Pulmonary artery endothelial cell (primary cell): Measurements from ENCODE around the gene NPAS2. TPM values are rescaled to one million over a fixed set of nuclear protein-coding genes. Genes with fewer than 3 reads are reported as not detected.

ENCODE experiments used
- DNase-seq: peaks from one replicate; pipeline ENCODE4 v3.0.0-alpha.2; 2011; ENCODE audit warnings: low read depth, low spot score
- total RNA-seq: library from RNA; depleted of rRNA; stranded (reverse); fragments of >200 nt; gene quantifications from 2 replicates; pipeline ENCODE4 v1.2.3, GENCODE V29; 2014

NPAS2 gene
- total RNA-seq, 1 donor from 2014 or later = 9.8 TPM

GRCh38 chr2:101004620-101005325, 184.8 kb downstream of the NPAS2 start:
- DNase-seq = no peak

- DNase-seq = no peak
Measured at GRCh38 chr2:101006065-101006715, 186.3 kb downstream of the NPAS2 start.

- DNase-seq = no peak
Measured at GRCh38 chr2:101007415-101008345, 187.7 kb downstream of the NPAS2 start.

- no peak for DNase-seq
Measured at GRCh38 chr2:101011152-101011551, 191.2 kb downstream of the NPAS2 start.

GRCh38 chr2:101012054-101012705, 192.2 kb downstream of the NPAS2 start:
- DNase-seq = no peak

- no peak for DNase-seq
Measured at GRCh38 chr2:101012706-101013181, 192.8 kb downstream of the NPAS2 start.

- no peak for DNase-seq
Measured at GRCh38 chr2:101014264-101014857, 194.4 kb downstream of the NPAS2 start.

GRCh38 chr2:101017371-101017770, 197.4 kb downstream of the NPAS2 start:
- no peak for DNase-seq

- DNase-seq = no peak
Measured at GRCh38 chr2:101018934-101019333, 199.0 kb downstream of the NPAS2 start.

- DNase-seq = no peak
Measured at GRCh38 chr2:101022221-101022620, 202.3 kb downstream of the NPAS2 start.

- no peak for DNase-seq
Measured at GRCh38 chr2:101023327-101024107, 203.6 kb downstream of the NPAS2 start.

- no peak for DNase-seq
Measured at GRCh38 chr2:101025561-101025960, 205.6 kb downstream of the NPAS2 start.

- no peak for DNase-seq
Measured at GRCh38 chr2:101026253-101026701, 206.3 kb downstream of the NPAS2 start.

GRCh38 chr2:101026923-101027469, 207.1 kb downstream of the NPAS2 start:
- no peak for DNase-seq

- DNase-seq = no peak
Measured at GRCh38 chr2:101027852-101028251, 207.9 kb downstream of the NPAS2 start.

- DNase-seq = no peak
Measured at GRCh38 chr2:101030866-101031554, 211.1 kb downstream of the NPAS2 start.

GRCh38 chr2:101032084-101032776, 212.3 kb downstream of the NPAS2 start:
- no peak for DNase-seq

GRCh38 chr2:101036562-101036961, 216.6 kb downstream of the NPAS2 start:
- DNase-seq = no peak
